HPDE6-E6E7 (cell line): ENCODE results near the gene PSMG4.

Experiments used
- DNase-seq: peaks from one replicate; pipeline ENCODE4 v3.0.0; 2011; ENCODE audit warnings: missing footprints; ENCODE audit errors: extremely low spot score

The PSMG4 gene

GRCh38 chr6:3251462-3252314 is 7.1 kb upstream of the PSMG4 start:
- DNase-seq = peak; percentile 75

- peak; percentile 49 for DNase-seq
Observed at GRCh38 chr6:3252369-3252768, 6.4 kb upstream of the PSMG4 start.

- no peak for DNase-seq
Observed at GRCh38 chr6:3252861-3253596, 5.7 kb upstream of the PSMG4 start.

GRCh38 chr6:3253597-3253961 is 5.2 kb upstream of the PSMG4 start:
- no peak for DNase-seq

GRCh38 chr6:3258201-3258600 is 546 bp upstream of the PSMG4 start:
- no peak for DNase-seq

GRCh38 chr6:3259491-3259958 is 778 bp downstream of the PSMG4 start:
- DNase-seq = peak; percentile 32

GRCh38 chr6:3260296-3260695 is 1.5 kb downstream of the PSMG4 start:
- DNase-seq = no peak

- DNase-seq = no peak
Observed at GRCh38 chr6:3260772-3261517, 2.2 kb downstream of the PSMG4 start.

- DNase-seq = no peak
Observed at GRCh38 chr6:3261518-3261820, 2.7 kb downstream of the PSMG4 start.

- no peak for DNase-seq
Observed at GRCh38 chr6:3261921-3262320, 3.2 kb downstream of the PSMG4 start.

- no peak for DNase-seq
Observed at GRCh38 chr6:3263096-3263495, 4.3 kb downstream of the PSMG4 start.

- no peak for DNase-seq
Observed at GRCh38 chr6:3264356-3264755, 5.6 kb downstream of the PSMG4 start.

- no peak for DNase-seq
Observed at GRCh38 chr6:3265671-3266070, 6.9 kb downstream of the PSMG4 start.

- DNase-seq = no peak
Observed at GRCh38 chr6:3266170-3266569, 7.4 kb downstream of the PSMG4 start.

GRCh38 chr6:3267162-3267561 is 8.4 kb downstream of the PSMG4 start:
- no peak for DNase-seq

- no peak for DNase-seq
Observed at GRCh38 chr6:3268680-3269079, 9.9 kb downstream of the PSMG4 start.

- DNase-seq = no peak
Observed at GRCh38 chr6:3269281-3269975, 10.7 kb downstream of the PSMG4 start.

- no peak for DNase-seq
Observed at GRCh38 chr6:3270258-3270657, 11.5 kb downstream of the PSMG4 start.

GRCh38 chr6:3271756-3272155 is 13.0 kb downstream of the PSMG4 start:
- no peak for DNase-seq

GRCh38 chr6:3272911-3273547 is 14.3 kb downstream of the PSMG4 start:
- DNase-seq = no peak

GRCh38 chr6:3273707-3274521 is 15.2 kb downstream of the PSMG4 start:
- DNase-seq = no peak
